HG03097 (cell line): ENCODE data around the gene VAV2.
"Not testable (repeated sequence)": the region's sequence is repeated elsewhere in the genome, so short reads cannot be mapped to it uniquely, and the experiment has no call there.

Experiments used
- ATAC-seq: cut with Tn5 transposase; IDR thresholded peaks from one replicate; pipeline ENCODE4 v1.9.1; 2021; ENCODE audit not compliant: unreplicated experiment, low FRiP score

The VAV2 gene

GRCh38 chr9:133926165-133926856 lies 65.8 kb downstream of the VAV2 start:
- no peak for ATAC-seq

- no peak for ATAC-seq
These were observed 67.7 kb downstream of the VAV2 start for GRCh38 chr9:133924453-133924852.

DNA sequence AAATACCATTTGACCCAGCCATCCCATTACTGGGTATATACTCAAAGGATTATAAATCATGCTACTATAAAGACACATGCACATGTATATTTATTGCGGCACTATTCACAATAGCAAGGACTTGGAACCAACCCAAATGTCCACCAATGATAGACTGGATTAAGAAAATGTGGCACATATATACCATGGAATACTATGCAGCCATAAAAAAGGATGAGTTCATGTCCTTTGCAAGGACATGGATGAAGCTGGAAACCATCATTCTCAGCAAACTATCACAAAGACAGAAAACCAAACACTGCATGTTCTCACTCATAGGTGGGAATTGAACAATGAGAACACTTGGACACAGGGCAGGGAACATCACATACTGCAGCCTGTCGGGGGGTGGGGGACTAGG lies 68.5 kb downstream of the VAV2 start:
- ATAC-seq = not testable (repeated sequence)

DNA sequence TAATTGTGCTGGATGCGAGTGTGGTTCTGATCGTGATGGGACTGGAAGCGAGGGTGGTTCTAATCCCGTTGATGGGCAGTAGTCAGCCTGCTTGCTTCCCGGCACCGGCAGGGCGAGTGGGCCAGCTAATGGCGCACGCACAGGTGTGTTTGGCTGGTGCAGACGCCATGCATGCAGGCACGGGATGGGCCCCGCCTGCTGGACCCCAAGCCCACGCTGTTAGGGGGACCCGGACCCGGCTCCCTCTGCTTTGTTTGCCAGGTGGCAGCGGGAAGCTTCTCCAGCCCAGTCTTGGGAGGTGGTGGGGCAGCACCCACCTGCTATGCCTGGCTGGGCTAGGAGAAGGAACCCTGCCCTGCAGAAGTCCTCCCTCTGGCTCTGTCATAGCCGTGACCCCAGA lies 70.3 kb downstream of the VAV2 start:
- no peak for ATAC-seq

DNA sequence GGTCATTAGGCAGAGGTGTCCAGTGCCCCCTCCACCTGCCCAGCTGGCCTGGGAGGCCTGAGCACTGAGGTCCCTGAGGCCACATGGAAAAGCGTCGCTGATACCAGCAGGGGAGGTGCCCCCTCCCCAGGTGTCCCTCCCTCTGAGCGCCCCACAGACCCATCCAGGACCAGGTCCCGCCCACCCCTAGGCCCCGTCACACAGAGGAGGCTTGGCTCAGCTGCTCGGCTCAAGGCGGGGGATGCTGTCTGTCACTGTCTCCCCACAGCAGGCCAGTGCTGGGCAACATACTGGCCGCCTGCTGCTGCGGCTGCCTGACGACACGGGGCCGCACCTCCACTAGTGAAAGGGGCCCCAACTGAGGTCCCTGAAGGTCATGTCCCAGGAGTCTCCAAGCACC lies 71.7 kb downstream of the VAV2 start:
- no peak for ATAC-seq

- no peak for ATAC-seq
These were observed 72.6 kb downstream of the VAV2 start for GRCh38 chr9:133919253-133920115.

DNA sequence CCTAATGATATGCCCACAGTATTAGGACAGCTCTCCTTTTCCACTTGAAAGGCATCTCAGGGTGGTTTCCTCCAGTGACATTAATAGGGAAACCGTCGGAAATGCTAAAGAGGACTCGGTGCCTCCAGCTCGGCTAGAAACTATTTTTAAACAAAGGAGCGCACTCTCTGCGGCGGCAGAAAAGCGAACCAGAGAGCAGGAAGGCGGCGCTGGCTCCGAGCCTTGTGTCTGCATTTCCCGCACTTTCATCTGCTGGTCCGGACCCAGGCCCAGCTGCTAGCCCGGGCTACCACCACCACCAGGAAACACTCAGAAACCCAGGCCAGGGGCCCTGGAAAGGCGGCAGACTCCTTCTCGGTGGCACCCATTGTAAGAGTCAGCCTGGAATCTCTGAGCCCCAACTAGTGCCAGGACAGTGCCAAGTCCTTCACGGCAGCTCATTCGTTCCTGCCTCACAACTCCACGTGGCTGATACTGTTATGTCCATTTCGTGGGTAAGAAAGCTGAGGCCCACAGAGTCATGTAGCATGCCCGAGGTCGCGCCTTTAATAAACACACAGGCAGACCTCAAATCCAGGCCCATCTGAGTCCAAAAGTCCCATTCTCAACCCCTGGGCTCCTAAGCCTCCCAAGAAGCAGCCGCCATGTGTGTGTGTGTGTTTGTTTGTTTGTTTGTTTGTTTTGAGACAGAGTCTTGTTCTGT lies 73.9 kb downstream of the VAV2 start:
- ATAC-seq = no peak

DNA sequence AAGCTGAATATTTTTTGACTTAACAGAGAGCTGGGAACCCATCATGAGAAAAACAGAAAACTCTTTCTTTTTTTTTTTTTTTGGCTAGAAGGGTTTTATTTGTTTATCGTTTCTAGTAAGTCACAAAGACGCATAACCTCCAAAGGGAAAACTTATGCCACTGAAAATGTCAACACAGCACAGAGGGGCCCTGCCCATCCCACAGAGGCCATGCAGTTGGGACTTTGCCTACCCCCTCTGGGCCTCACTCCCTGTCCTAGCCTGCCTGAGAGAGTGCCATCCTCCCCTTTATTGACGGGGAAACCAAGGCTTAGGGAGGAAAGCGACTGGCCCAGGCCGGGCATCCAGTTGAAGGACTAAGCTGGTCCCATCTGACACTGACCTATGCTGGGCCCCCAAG lies 74.7 kb downstream of the VAV2 start:
- no peak for ATAC-seq

GRCh38 chr9:133916159-133916541 lies 76.0 kb downstream of the VAV2 start:
- ATAC-seq = no peak

DNA sequence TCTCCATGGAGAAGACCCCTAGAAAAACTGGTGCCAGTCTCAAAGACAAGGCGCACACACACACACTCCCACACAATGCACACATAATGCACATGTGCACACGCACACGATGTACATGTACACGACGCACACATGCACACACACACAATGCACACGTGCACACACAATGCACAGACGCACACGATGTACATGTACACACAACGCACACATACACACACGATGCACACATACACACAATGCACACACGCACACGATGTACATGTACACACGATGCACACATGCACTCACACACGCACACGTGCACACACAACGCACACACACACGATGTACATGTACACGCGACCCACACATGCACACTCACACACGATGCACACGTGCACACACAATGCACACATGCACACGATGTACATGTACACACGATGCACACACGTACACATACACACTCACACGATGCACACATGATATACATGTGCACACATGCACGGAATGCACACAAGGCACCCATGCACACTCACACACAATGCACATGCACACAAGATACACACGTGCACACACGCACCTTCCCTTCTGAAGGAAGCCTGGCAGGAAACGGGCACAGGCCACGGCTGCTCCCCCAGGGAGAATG lies 76.5 kb downstream of the VAV2 start:
- no peak for ATAC-seq

DNA sequence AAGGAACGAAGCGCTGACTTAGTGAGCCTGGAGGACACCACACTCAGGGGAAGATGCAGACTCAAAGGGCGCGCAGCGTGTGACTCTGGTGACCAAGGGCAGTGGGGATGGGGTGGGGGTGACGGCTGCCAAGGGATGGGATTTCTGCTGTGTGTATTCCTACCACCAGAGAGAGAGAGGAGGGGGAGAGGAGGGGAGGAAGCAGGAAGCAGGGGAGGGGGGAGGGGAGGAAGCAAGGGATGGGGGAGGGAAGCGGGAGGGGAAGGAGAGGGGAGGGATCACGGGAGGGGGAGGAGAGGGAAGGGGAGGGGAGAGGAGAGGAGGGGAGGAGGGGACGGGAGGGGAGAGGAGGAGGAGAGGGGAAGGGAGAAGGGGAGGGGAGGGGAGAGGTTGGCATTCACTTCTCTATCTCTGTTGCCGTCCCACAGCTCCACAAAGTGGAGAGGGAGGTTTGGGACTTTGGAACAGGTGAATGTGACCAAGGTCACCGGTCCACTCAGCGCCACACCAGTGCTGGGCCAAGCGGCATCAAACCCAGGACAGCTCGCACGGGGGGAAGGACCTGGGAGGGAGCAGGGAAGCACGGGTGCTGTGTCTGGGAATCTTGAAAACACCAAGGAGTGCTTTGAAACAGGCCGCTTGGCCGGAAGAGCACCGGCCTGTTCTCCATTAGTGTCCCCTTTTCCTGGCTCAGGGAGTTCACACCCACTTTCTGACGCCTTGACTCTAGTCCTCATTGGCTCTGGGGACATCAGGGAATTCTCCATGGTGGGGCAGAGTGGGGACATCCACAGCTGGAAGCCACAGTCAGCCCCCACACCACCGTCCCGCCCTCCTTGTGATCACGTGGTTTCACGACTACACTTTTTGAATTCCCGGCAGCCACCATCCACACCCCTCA lies 77.4 kb downstream of the VAV2 start:
- no peak for ATAC-seq

DNA sequence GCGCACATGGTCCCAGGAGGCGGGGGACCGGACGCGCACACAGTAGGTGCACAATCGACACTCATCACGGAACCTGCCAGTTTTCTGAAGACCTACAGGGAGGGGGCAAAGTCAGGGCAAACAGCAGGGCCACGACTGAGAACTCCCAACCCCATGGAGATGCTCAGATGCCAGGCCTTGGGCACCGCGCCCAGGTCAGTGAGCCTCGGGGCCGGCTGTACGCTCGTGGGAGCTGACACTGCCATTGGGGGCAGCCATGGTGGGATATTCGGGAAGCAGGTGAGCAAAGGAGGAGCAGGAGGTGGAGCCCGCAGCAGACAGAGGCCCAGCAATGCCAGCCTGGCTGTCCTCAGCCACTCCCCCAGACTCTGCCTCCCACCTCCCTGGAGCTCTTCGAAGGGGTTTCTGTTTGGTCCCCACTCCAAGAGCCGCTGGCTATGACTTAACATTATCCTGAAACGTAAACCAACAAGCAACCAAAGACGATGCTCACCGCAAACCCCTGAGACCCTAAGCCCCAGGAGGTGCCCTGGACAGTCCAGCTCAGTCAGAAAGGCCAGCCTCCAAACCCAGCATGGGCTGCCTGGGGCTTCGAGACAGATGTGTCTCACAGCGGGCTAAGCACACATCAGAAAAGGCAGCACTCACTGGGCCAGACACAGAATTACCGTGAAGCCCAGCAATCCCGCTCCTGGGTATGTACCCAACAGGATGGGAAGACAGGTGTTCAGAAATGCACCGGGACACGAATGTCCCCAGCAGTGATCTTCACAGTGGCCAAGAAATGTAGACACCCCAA lies 78.4 kb downstream of the VAV2 start:
- no peak for ATAC-seq

DNA sequence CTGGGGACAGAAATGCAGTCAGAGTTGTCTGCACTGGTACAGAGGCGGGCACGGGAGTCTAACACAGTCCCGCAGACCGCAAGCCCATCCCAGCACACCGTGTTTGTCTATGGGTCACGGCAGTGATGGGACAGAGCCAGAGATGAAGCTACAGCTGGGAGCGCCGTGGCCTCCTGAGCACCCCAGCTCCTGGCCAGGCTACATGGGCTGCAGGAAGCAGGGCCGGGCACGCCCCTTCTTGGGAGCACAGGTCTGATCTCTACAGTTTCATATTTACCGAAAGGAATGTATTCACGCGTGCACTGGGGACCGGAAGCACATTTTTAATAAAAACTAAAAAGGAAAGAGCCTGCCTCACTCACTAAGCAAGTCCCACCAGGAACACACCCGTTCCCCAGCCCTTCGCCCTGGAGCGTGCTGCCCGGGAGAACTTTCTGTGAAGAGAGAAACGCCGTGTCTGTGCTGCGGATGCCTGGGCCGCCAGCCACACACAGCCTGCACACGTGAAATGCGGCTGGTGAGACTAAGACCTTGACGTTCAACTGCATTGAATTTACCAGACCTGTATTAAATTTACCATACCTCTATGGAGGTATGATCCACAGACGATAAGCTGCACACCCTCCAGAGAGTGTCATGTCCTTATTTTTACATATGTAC lies 81.1 kb downstream of the VAV2 start:
- ATAC-seq = no peak

DNA sequence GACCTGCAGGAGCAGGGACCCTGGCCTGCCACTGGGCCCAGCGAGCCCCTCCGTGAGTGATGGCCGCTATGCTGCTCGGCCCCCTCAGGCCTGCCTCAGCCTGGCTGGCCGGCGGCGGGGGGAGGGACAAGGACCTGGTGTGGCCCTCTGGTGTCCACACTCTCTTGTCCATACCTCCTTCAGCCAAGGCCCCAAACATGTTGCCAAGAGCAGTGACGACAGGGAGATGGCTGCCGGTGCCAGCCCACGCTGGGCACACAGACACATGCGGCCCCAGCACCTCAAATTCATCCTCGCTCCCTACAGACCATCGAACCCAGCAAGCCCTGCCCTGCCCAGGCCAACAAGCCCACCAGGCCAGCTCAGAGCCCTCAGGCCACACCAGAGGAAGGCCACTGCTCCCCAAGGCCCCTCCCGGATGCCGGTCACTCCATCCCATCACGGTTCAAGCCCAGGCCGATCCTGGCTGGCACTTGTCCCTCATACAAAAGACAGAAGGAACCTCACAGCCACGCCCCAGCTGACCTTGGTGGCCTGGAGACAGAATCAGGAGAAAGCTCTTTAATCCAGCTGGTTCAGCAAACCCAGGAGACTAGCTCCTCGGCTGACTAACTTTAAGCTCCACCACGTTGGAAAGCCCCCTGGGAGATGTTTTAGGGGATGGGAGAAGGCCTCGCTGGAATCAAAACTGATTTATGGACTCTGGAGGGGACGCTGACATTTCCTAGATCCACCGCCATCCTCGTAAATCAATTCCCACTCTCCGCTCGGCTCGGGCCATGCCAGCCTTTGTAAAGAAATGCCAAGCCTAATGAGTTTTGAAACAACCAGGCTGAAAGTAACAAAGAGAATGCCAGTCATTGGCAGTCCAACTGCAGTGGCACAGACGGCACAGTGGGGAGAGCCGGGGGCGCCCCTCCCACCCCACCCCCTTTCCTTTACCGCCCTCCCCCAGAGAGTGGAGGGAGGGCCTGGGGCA lies 84.9 kb downstream of the VAV2 start:
- no peak for ATAC-seq

DNA sequence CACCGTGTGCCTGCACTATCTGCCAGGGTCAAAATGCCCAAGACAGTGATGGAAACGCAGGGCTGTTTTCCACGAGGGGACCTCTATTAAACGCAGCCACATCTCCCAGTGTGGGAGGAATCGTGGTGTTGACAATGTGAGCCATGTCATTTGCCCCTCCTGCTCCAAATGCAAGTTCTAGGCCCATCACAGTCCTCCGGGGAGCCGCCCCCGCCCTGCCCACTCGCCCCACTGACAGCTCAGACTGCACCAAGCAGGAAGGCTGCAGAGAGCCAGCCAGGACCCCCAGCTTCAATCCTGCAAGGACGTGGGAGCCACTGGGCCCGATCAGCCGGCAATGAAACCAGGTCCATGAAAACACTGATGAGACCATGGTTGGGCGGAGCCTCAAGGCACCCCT lies 85.9 kb downstream of the VAV2 start:
- ATAC-seq = no peak

DNA sequence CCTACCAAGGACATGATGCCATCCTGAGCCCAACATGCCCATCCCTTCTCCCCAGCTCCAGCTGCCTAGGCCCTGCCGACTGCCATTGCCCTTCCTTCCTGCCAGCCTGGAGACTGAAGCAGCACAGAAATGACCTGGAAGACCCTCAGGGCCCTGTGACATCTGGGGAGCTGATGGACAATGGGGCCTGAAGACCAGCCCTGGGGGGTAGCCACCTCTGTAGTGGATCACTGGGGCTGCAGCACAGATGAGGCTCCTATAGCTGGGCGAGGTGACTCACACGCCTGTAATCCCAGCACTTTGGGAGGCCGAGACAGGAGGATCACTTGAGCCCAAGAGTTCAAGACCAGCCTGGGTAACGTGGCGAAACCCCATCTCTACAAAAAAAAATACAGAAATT lies 86.6 kb downstream of the VAV2 start:
- ATAC-seq = no peak

GRCh38 chr9:133904346-133905090 lies 87.6 kb downstream of the VAV2 start:
- ATAC-seq = no peak
